Raji (cell line): ENCODE data around the gene ANKMY1.

Experiments used
- POLR2A ChIP-seq: IDR thresholded peaks from 2 replicates; pipeline ENCODE4 v1.6.1; 2011; ENCODE audit warnings: low read depth, low read length, control low read depth; ENCODE audit not compliant: insufficient read depth

The ANKMY1 gene

GRCh38 chr2:240463866-240464481 is 93.8 kb downstream of the ANKMY1 start:
- no peak for TF ChIP-seq POLR2A

- no peak for TF ChIP-seq POLR2A
Observed at GRCh38 chr2:240463274-240463865, 94.4 kb downstream of the ANKMY1 start.

GRCh38 chr2:240462707-240463273 is 95.0 kb downstream of the ANKMY1 start:
- TF ChIP-seq POLR2A: no peak

GRCh38 chr2:240462073-240462706 is 95.6 kb downstream of the ANKMY1 start:
- TF ChIP-seq POLR2A: no peak

- no peak for TF ChIP-seq POLR2A
Observed at GRCh38 chr2:240461471-240462072, 96.2 kb downstream of the ANKMY1 start.

- no peak for TF ChIP-seq POLR2A
Observed at GRCh38 chr2:240460781-240461431, 96.9 kb downstream of the ANKMY1 start.

- TF ChIP-seq POLR2A: no peak
Observed at GRCh38 chr2:240460253-240460711, 97.5 kb downstream of the ANKMY1 start.

GRCh38 chr2:240459401-240460252 is 98.2 kb downstream of the ANKMY1 start:
- TF ChIP-seq POLR2A: no peak

GRCh38 chr2:240458900-240459391 is 98.8 kb downstream of the ANKMY1 start:
- no peak for TF ChIP-seq POLR2A

- no peak for TF ChIP-seq POLR2A
Observed at GRCh38 chr2:240458044-240458899, 99.5 kb downstream of the ANKMY1 start.

GRCh38 chr2:240457223-240458043 is 100.4 kb downstream of the ANKMY1 start:
- no peak for TF ChIP-seq POLR2A

GRCh38 chr2:240456447-240457222 is 101.2 kb downstream of the ANKMY1 start:
- no peak for TF ChIP-seq POLR2A
